NCI-H82 (cell line): ENCODE data around the gene CR1.
"Not testable (repeated sequence)": the region's sequence is repeated elsewhere in the genome, so short reads cannot be mapped to it uniquely, and the experiment has no call there.

Source experiments
- DNase-seq: peaks from one replicate; lab custom pipeline; 2025; lab: John Stamatoyannopoulos, UW

The CR1 gene

GRCh38 chr1:207672522-207673130 is 176.7 kb downstream of the CR1 start:
- DNase-seq, result peak; percentile 77

DNA sequence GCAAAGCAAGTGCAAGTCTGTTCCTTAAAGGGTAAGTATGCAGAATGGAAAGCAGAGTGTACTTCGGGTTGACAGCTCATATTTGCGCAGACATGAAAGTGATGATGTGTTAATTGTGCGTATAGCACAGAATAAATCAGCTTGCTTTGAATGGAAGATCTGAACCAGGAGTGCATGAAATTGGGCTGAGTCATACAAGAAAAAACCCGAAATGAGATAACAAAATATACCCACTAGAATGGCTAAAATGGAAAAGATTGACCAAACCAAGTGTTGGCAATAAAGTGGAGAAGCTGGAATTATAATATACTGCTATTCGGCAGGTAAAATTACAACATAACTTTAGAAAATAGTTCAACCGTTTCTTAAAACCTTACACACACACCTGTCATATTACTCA is 177.4 kb downstream of the CR1 start:
- DNase-seq, result no peak

GRCh38 chr1:207676153-207676552 is 180.2 kb downstream of the CR1 start:
- no peak for DNase-seq

GRCh38 chr1:207680590-207681388 is 184.8 kb downstream of the CR1 start:
- not testable (repeated sequence) for DNase-seq

- DNase-seq, result not testable (repeated sequence)
These were observed 187.0 kb downstream of the CR1 start for GRCh38 chr1:207682872-207683434.

DNA sequence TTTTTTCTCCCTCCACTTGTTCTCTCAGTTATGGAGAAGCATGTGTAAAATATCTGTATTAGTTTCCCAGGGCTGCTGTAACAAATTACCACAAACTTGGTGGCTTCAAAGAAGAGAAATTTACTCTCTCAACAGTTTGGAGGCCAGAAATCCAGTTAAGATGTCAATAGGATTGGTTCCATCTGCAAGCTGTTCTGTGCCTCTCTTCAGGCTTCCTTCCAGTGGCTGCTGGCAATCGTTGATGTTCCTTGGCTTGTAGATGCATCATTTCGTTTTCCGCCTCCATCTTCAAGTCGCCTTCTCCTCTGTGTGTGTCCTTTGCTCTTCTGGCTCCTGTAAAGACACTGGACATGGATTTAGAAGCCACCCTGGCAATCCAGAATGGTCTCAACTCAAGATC is 194.6 kb downstream of the CR1 start:
- DNase-seq, result peak; percentile 67

- no peak for DNase-seq
These were observed 195.1 kb downstream of the CR1 start for GRCh38 chr1:207691010-207691409.
